Peyer's patch (tissue), 4 donors: ENCODE results near the gene DRG2. TPM values are rescaled to one million over a fixed set of nuclear protein-coding genes. Genes with fewer than 3 reads are reported as not detected.

Source experiments
- DNase-seq, 3 donors: peaks; one replicate each; pipeline ENCODE4 v3.0.0-alpha.2; 2017 to 2019
- H3K27ac ChIP-seq, 4 donors: fragments of 200-600 bp; sonication (generic); one replicate each; pipeline ENCODE4 v1.5.1; 2016 to 2019
- H3K27me3 ChIP-seq, 2 donors: fragments of 200-600 bp; sonication (generic); one replicate each; pipeline ENCODE4 v1.5.1; 2019
- H3K36me3 ChIP-seq, 3 donors: fragments of 200-600 bp; sonication (generic); one replicate each; pipeline ENCODE4 v1.5.1; 2016 to 2019
- H3K4me1 ChIP-seq, 4 donors: fragments of 200-600 bp; sonication (generic); one replicate each; pipeline ENCODE4 v1.5.1; 2016 to 2019
- H3K4me3 ChIP-seq, 4 donors: fragments of 200-600 bp; sonication (generic); 1 replicate in 3 of 4; 2 replicates in 1 of 4; pipeline ENCODE4 v1.5.1; 2016 to 2019; ENCODE audit warnings: mild to moderate bottlenecking in 1 of 4
- H3K9me3 ChIP-seq, 4 donors: fragments of 200-600 bp; sonication (generic); one replicate each; pipeline ENCODE4 v1.5.1; 2016 to 2019; ENCODE audit warnings: mild to moderate bottlenecking in 1 of 4
- CTCF ChIP-seq, 6 experiments: fragments of 450-650 bp in 4 of 6; fragments of 200-600 bp in 2 of 6; sonication (generic) in 1 of 6; IDR thresholded peaks; one replicate each; pipeline ENCODE4 v1.5.1; 2017 to 2019; ENCODE audit warnings: antibody characterized with exemption in 6 of 6, mild to moderate bottlenecking in 3 of 6, moderate library complexity in 1 of 6
- POLR2A ChIP-seq, 2 donors: fragments of 450-650 bp; IDR thresholded peaks; one replicate each; pipeline ENCODE4 v1.5.1; 2017; ENCODE audit warnings: antibody characterized with exemption in 2 of 2, mild to moderate bottlenecking in 2 of 2, moderate library complexity in 2 of 2
- total RNA-seq, 4 donors: library from RNA; depleted of rRNA; stranded (reverse); fragments of >200 nt; gene quantifications; one replicate each; pipeline ENCODE4 v1.1.0, GENCODE V29; 2016

Gene DRG2
- total RNA-seq, 4 donors from 2014 or later, result 24.0 to 65.2 (median 48.5) TPM

- Histone ChIP-seq H3K4me3 (no peak overlapping the region), H3K9me3 (no peaks in the 10 kb centered on the region), H3K4me1 (peaks cover 0 to 11% (median 0%) of the 10 kb centered on the region in 4 donors), H3K36me3 (peaks cover 0 to 11% (median 0%) of the 10 kb centered on the region in 3 donors), H3K27ac (no peak overlapping the region), H3K27me3 (no peaks in the 10 kb centered on the region)
- TF ChIP-seq POLR2A (IDR thresholded peaks at IDR 0.05) (no peak), CTCF (IDR thresholded peaks at IDR 0.05) (no peak)
- DNase-seq, result no peak
Observed at GRCh38 chr17:18045691-18046350, 41.9 kb upstream of the DRG2 start.

DNA sequence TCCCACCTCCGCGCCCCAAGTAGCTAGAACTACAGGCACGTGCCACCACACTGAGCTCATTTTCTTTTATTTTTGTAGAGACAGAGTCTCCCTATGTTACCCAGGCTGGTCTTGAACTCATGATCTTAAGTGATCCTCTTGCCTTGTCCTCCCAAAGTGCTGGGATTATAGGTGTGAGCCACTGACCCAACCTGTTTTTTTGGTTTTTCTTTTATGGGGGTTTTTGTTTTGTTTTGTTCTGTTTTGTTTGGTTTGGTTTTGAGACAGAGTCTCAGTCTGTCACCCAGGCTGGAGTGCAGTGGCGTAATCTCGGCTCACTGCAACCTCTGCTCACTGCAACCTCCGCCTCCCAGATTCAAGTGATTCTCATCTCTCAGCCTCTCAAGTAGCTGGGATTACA is 32.2 kb upstream of the DRG2 start:
- no peak for TF ChIP-seq CTCF (IDR thresholded peaks at IDR 0.05)
- TF ChIP-seq POLR2A (IDR thresholded peaks at IDR 0.05), result no peak
- Histone ChIP-seq H3K27me3 (no peaks in the 10 kb centered on the region), H3K4me3 (no peak overlapping the region), H3K27ac (no peak overlapping the region), H3K36me3 (peaks cover 0 to 49% (median 0%) of the 10 kb centered on the region in 3 donors), H3K9me3 (no peaks in the 10 kb centered on the region), H3K4me1 (no peaks in the 10 kb centered on the region)
- DNase-seq, result no peak

- no peaks in the 10 kb centered on the region for H3K4me1 ChIP-seq
- H3K9me3 ChIP-seq, result no peaks in the 10 kb centered on the region
- TF ChIP-seq CTCF (IDR thresholded peaks at IDR 0.05) (no peak), POLR2A (IDR thresholded peaks at IDR 0.05) (no peak)
- H3K27me3 ChIP-seq, result no peaks in the 10 kb centered on the region
- H3K4me3 ChIP-seq, result no peak overlapping the region
- peaks cover 0 to 55% (median 0%) of the 10 kb centered on the region in 3 donors for H3K36me3 ChIP-seq
- no peak for DNase-seq
- no peak overlapping the region for H3K27ac ChIP-seq
Observed at GRCh38 chr17:18056214-18056613, 31.5 kb upstream of the DRG2 start.

DNA sequence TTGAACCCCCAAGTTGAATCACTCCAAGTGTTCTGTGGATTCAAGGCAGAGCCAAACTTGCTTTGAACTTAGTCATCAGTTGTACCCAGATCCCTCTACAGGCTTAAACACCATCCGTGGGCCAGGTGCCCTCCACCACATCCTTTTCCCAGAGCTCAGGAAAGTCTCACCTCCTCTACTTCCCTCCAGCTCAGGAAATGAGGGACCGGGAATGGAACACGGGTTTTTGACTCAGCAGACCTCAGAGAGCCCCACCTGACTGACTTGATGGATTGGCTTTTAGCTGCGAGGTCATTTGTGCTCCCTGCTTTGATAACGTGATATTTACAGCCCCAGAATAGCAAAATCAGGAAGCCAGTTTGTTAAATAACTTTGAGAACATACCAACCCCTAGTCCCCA is 28.5 kb upstream of the DRG2 start:
- no peak for TF ChIP-seq CTCF (IDR thresholded peaks at IDR 0.05)
- TF ChIP-seq POLR2A (IDR thresholded peaks at IDR 0.05), result no peak
- H3K9me3 ChIP-seq, result no peaks in the 10 kb centered on the region
- H3K4me1 ChIP-seq, result no peaks in the 10 kb centered on the region
- H3K4me3 ChIP-seq, result no peak overlapping the region
- H3K36me3 ChIP-seq, result peaks cover 0 to 75% (median 0%) of the 10 kb centered on the region in 3 donors
- no peak overlapping the region for H3K27ac ChIP-seq
- no peaks in the 10 kb centered on the region for H3K27me3 ChIP-seq
- DNase-seq, result no peak

GRCh38 chr17:18064053-18064452 is 23.7 kb upstream of the DRG2 start:
- H3K27me3 ChIP-seq, result no peaks in the 10 kb centered on the region
- H3K4me1 ChIP-seq, result no peaks in the 10 kb centered on the region
- H3K4me3 ChIP-seq, result no peak overlapping the region
- no peak for DNase-seq
- no peaks in the 10 kb centered on the region for H3K9me3 ChIP-seq
- no peak for TF ChIP-seq POLR2A (IDR thresholded peaks at IDR 0.05)
- TF ChIP-seq CTCF (IDR thresholded peaks at IDR 0.05), result no peak
- H3K27ac ChIP-seq, result no peak overlapping the region
- peaks cover 0 to 51% (median 0%) of the 10 kb centered on the region in 3 donors for H3K36me3 ChIP-seq
